HepG2 (cell line): Measurements from ENCODE around the gene HIPK2.

Source experiments
- CTCF ChIP-seq: sonication (generic); formaldehyde crosslinking; IDR thresholded peaks from 2 replicates; pipeline ENCODE4 v1.5.0; 2020; ENCODE audit warnings: mild to moderate bottlenecking, missing genetic modification reagents, moderate library complexity
- DPF2 ChIP-seq: sonication (generic); formaldehyde crosslinking; IDR thresholded peaks from 2 replicates; pipeline ENCODE4 v1.4.0; 2020; ENCODE audit warnings: mild to moderate bottlenecking, low read depth, missing genetic modification reagents, borderline replicate concordance
- EZH2 ChIP-seq: conservative IDR thresholded peaks from 2 replicates; pipeline ENCODE4 v1.6.1; 2012; ENCODE audit warnings: mild to moderate bottlenecking, low read depth, low read length, moderate library complexity
- MAFK ChIP-seq, 2 experiments: IDR thresholded peaks in 1 of 2; conservative IDR thresholded peaks in 1 of 2; 2 replicates each; pipeline ENCODE4 v1.6.1; 2011; ENCODE audit warnings: improper control_type of control experiment in 2 of 2, low read length in 2 of 2
- NCOA5 ChIP-seq: sonication (generic); formaldehyde crosslinking; IDR thresholded peaks from 2 replicates; pipeline ENCODE4 v1.4.0; 2020; ENCODE audit warnings: missing genetic modification reagents
- POLR2A ChIP-seq, 2 experiments: IDR thresholded peaks; 2 replicates each; pipeline ENCODE4 v1.6.1; 2011; ENCODE audit warnings: low read depth in 2 of 2, low read length in 2 of 2, mild to moderate bottlenecking in 1 of 2, moderate library complexity in 1 of 2; ENCODE audit not compliant: insufficient read depth in 1 of 2
- PRDM15 ChIP-seq: sonication (generic); formaldehyde crosslinking; IDR thresholded peaks from 2 replicates; pipeline ENCODE4 v1.4.0; 2020; ENCODE audit warnings: missing genetic modification reagents
- SRF ChIP-seq: IDR thresholded peaks from 2 replicates; pipeline ENCODE4 v1.6.1; 2011; ENCODE audit warnings: mild to moderate bottlenecking, low read depth, low read length, moderate library complexity
- TCF7L2 ChIP-seq: IDR thresholded peaks from 2 replicates; pipeline ENCODE4 v1.6.1; 2011; ENCODE audit warnings: mild to moderate bottlenecking, low read depth, low read length, moderate library complexity
- ZNF772 ChIP-seq: sonication (generic); formaldehyde crosslinking; IDR thresholded peaks from 2 replicates; pipeline ENCODE4 v1.5.0; 2020; ENCODE audit warnings: mild to moderate bottlenecking, missing genetic modification reagents
- ZNF879 ChIP-seq: sonication (generic); formaldehyde crosslinking; IDR thresholded peaks from 2 replicates; pipeline ENCODE4 v1.8.1; 2023; ENCODE audit warnings: missing genetic modification reagents
- TF ChIP-seq, protein P1 (sequence below): sonication (generic); formaldehyde crosslinking; IDR thresholded peaks from 2 replicates; pipeline ENCODE4 v1.5.0; 2020; ENCODE audit warnings: mild to moderate bottlenecking, missing genetic modification reagents, borderline replicate concordance

GRCh38 chr7:139568813-139569490, 208.8 kb downstream of the HIPK2 start:
- TF ChIP-seq EZH2 (no peak), SRF (no peak), ZNF879 (CRISPR knock-in tag) (no peak), CTCF (CRISPR knock-in tag) (no peak), PRDM15 (CRISPR knock-in tag) (no peak), POLR2A (IDR thresholded peaks at IDR 0.05; ENCODE audit: insufficient read depth in 1 of 2, low read depth in 2 of 2, low read length in 2 of 2) (no peak), MAFK (conservative IDR thresholded peaks at IDR 0.05 in 1 of 2, IDR thresholded peaks at IDR 0.05 in 1 of 2; ENCODE audit: low read length in 2 of 2) (no peak), NCOA5 (CRISPR knock-in tag) (no peak), ZNF772 (CRISPR knock-in tag) (no peak), DPF2 (no peak), TCF7L2 (no peak)
- TF ChIP-seq, protein P1, sequence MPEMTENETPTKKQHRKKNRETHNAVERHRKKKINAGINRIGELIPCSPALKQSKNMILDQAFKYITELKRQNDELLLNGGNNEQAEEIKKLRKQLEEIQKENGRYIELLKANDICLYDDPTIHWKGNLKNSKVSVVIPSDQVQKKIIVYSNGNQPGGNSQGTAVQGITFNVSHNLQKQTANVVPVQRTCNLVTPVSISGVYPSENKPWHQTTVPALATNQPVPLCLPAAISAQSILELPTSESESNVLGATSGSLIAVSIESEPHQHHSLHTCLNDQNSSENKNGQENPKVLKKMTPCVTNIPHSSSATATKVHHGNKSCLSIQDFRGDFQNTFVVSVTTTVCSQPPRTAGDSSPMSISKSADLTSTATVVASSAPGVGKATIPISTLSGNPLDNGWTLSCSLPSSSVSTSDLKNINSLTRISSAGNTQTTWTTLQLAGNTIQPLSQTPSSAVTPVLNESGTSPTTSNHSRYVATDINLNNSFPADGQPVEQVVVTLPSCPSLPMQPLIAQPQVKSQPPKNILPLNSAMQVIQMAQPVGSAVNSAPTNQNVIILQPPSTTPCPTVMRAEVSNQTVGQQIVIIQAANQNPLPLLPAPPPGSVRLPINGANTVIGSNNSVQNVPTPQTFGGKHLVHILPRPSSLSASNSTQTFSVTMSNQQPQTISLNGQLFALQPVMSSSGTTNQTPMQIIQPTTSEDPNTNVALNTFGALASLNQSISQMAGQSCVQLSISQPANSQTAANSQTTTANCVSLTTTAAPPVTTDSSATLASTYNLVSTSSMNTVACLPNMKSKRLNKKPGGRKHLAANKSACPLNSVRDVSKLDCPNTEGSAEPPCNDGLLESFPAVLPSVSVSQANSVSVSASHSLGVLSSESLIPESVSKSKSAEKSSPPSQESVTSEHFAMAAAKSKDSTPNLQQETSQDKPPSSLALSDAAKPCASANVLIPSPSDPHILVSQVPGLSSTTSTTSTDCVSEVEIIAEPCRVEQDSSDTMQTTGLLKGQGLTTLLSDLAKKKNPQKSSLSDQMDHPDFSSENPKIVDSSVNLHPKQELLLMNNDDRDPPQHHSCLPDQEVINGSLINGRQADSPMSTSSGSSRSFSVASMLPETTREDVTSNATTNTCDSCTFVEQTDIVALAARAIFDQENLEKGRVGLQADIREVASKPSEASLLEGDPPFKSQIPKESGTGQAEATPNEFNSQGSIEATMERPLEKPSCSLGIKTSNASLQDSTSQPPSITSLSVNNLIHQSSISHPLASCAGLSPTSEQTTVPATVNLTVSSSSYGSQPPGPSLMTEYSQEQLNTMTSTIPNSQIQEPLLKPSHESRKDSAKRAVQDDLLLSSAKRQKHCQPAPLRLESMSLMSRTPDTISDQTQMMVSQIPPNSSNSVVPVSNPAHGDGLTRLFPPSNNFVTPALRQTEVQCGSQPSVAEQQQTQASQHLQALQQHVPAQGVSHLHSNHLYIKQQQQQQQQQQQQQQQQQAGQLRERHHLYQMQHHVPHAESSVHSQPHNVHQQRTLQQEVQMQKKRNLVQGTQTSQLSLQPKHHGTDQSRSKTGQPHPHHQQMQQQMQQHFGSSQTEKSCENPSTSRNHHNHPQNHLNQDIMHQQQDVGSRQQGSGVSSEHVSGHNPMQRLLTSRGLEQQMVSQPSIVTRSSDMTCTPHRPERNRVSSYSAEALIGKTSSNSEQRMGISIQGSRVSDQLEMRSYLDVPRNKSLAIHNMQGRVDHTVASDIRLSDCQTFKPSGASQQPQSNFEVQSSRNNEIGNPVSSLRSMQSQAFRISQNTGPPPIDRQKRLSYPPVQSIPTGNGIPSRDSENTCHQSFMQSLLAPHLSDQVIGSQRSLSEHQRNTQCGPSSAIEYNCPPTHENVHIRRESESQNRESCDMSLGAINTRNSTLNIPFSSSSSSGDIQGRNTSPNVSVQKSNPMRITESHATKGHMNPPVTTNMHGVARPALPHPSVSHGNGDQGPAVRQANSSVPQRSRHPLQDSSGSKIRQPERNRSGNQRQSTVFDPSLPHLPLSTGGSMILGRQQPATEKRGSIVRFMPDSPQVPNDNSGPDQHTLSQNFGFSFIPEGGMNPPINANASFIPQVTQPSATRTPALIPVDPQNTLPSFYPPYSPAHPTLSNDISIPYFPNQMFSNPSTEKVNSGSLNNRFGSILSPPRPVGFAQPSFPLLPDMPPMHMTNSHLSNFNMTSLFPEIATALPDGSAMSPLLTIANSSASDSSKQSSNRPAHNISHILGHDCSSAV = no peak
